ENCODE results near the gene NOC4L.
"Not testable (repeated sequence)": the region's sequence is repeated elsewhere in the genome, so short reads cannot be mapped to it uniquely, and the experiment has no call there.

The NOC4L gene
- total RNA-seq, result 6.4 to 17.8 (median 9.7) reads per million in 17 experiments

DNA sequence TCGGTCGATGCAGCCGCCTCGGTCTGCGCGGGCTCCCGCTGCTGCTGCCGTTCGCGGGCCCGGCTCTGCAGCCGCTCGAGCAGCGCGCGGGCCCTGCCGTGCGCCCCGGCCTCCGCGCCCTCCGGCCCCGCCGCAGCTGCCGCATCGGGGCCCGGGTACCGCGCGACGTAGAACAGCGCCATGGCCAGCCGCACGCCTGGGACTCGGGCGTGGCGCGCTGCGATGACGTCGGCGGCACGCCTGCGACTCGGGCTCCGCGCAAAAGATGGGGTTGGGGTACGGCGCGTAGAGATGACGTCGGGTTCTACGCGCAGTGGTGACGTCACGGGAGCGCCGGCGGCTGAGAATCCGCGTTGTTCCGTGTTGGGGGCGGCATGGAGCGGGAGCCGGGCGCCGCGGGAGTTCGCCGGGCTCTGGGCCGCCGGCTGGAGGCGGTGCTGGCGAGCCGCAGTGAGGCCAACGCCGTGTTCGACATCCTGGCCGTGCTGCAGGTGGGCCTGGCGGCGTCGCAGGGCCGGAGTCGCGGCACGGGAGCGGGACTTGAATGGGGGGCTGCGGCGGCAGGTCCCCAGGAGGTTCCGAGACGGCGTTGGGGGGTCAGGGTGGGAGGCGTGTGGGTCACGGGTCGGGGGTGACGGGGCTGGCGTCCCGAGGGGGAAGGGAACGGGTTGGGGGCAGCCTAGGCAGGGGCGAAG is at the start of gene NOC4L, which contains the start of gene DDX51:
TSS of gene NOC4L (plus strand) at position 343 of the 695 bp plus-strand sequence. CDS start at position 375, 32 bp downstream.
TSS of gene DDX51 (minus strand) at position 205 of the 695 bp plus-strand sequence. CDS start at position 182, 23 bp downstream.
- peak; percentile 97 to 99 (median 98) for DNase-seq

- DNase-seq, result peak in 1 of 4 experiments; percentile 9
Measured at GRCh38 chr12:132095520-132096409, 48.5 kb upstream of the NOC4L start.

DNA sequence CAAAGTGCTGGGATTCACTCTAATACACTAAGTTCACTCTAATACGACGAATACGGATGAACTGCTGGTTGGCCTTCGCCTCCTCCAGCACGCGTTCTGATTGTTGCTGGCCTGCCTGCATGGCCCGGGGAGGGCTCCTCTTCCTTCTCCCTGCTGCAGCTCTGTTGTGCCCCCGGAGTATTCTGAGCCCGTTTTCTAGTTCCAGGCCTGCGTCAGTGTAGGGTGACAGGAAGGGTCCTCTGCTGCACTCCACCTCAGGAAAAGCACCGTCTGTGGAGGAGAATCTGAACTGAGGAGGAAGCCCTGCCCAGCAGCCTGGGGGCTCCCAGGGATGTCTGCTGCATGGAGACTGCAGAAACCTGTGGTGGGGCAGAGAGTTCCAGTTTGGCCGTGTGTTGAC is 44.5 kb upstream of the NOC4L start:
- DNase-seq, result no peak

GRCh38 chr12:132100306-132101065 is 43.8 kb upstream of the NOC4L start:
- no peak for DNase-seq

DNA sequence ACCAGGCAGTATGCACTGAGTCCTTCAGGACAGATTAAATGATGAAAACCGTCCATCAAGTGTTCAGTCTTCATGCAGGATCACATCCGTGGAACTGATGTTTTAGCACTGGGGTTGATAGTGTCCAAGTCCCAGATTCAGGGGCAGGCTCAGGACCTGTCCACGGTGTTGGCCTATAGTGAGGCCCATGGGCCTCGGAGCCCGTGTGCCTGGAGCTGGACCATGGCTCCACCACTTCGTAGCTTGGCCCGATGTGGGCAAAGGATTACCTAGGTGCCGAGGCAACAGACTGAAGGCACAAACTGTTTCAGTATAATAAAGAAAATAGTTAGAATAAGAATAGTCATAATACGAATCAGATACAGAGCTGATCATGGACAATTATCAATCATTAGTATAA is 42.0 kb upstream of the NOC4L start:
- no peak for DNase-seq

DNA sequence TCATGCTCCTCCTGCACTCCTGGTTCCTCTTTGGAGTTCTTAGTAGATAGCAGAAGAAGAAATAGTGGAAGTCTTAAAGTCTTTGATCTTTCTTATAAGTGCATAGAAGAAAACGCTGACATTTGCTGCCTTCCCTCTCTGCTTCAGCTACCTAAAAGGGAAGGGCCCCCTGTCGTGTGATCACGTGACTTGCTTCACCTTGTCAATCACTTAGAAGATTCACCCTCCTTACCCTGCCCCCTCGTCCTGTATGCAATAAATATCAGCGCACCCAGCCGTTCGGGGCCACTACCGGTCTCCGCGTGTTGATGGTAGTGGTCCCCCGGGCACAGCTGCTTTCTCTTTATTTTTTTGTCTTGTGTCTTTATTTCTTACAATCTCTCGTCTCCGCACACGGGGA is 41.2 kb upstream of the NOC4L start:
- DNase-seq, result not testable (repeated sequence)

- DNase-seq, result no peak
Measured at GRCh38 chr12:132103542-132104308, 40.5 kb upstream of the NOC4L start.

DNA sequence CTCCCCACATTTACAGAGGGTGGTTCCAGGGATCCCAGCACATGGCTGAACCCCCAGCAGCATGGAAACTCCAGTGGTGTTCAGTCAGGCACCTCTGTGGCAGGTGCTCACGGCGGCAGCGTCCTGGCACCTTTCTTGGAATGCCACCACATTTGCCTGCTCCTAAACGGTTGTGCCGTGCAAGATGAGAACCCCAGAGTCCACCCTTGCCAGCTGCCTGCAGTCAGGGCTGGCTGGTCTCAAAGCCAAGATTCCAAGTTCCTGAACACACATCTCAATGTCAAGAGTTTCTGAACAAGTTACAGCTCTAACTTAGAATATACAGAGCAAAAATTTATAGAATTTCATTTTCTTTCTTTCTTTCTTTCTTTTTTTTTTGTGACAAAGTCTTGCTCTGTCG is 38.8 kb upstream of the NOC4L start:
- DNase-seq, result no peak

GRCh38 chr12:132106921-132107320 is 37.3 kb upstream of the NOC4L start:
- DNase-seq, result no peak

GRCh38 chr12:132108211-132108832 is 35.9 kb upstream of the NOC4L start:
- no peak for DNase-seq

GRCh38 chr12:132109741-132110140 is 34.5 kb upstream of the NOC4L start:
- peak in 2 of 4 experiments; percentile 46 to 48 for DNase-seq

- DNase-seq, result no peak
Measured at GRCh38 chr12:132110677-132111076, 33.6 kb upstream of the NOC4L start.

DNA sequence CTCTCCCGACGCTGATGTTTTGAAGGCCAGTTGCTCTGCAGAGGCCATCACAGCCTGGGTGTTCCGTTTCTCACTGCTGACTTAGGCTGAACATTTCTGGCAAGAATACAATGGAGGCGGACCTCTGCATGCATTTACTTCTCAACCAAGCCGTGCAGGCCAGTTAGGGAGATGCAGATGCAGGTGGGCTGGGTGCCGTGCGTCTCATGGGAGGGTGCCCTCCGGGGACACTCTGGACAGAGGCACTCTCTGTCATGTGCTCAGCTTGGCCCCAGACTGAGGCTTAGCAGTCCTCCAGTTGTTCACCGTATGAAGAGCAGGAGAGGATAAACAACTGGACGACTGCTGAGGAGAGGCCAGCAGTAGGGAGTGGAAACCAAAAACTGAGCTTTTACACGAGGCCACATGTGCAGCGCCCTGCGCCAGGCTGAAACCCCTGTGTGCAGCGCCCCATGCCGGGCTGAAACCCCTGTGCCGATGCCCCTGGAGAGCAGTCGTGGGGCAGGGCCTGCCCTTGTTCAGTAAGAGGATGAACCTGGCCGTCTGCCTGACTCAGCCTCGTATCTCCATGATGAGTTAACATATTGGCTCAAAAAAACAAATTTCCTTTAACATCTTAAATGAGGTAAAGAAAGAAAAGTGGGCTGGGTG is 32.5 kb upstream of the NOC4L start:
- DNase-seq, result no peak

DNA sequence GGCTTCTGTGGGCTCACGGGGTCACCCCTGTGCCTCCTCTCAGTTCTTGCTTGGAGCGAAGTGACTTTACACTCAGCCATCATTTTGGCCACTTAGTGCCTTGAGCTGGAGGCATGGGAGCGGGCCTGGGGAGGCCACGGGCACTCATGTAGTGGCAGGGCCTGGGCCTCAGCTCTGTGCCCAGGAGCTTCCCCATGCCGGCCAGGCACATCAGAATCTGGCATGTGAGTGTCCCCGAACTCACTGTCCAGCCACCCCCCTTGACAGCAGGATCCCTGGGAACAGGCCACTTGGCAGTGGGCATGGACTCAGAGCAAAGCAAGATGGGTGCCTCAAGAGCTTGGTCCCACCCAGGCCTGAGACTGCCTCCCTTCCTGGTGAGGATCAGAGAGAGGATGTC is 29.6 kb upstream of the NOC4L start:
- no peak for DNase-seq

GRCh38 chr12:132115500-132115899 is 28.8 kb upstream of the NOC4L start:
- no peak for DNase-seq

- DNase-seq, result no peak
Measured at GRCh38 chr12:132116709-132117557, 27.3 kb upstream of the NOC4L start.

DNA sequence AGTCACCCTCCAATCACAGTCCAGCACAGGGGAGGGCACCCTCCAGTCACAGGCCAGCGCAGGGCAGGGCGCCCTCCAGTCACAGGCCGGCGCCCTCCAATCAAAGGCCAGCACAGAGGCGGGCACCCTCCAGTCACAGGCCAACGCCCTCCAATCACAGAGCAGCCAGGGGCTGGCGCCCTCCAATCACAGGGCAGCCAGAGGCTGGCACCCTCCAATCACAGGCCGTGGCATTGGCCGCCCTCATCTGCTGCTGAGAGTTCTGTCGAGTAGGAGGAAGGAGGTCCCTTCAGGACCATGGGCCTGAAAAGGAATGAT is 26.7 kb upstream of the NOC4L start:
- no peak for DNase-seq

DNA sequence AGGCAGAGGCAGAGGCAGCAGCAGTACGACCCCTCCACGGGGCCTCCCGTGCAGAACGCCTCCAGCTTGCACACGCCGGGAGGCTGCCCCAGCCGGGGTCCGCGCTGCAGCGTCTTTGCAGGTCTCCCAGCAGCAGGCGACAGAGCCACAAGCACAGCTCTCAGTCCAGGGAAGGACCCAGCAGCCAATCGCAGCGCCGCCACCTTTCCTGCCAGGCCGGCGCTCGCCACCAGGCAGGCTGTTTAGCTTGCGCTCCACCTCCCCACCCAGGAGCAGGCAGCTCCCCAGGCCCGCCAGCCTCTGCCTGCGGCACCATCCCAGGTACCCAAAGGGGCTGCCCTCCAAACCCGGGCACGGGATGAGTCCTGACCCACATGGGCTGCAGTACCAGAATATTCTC is 25.4 kb upstream of the NOC4L start:
- no peak for DNase-seq

GRCh38 chr12:132121283-132121682 is 23.0 kb upstream of the NOC4L start:
- no peak for DNase-seq

Data from suppressor macrophage (primary cell).